PC-9 (cell line): ENCODE measurements around the gene ASRGL1.

Experiments
- CTCF ChIP-seq: fragments of 200-600 bp; sonication (generic); conservative IDR thresholded peaks from 2 replicates; pipeline ENCODE4 v1.6.1; 2017; ENCODE audit warnings: mixed run types, antibody characterized with exemption, mild to moderate bottlenecking, moderate library complexity
- EZH2 ChIP-seq: fragments of 200-600 bp; sonication (generic); IDR thresholded peaks from 2 replicates; pipeline ENCODE4 v1.8.0; 2017; ENCODE audit warnings: antibody characterized with exemption, low read depth

GRCh38 chr11:62400760-62401159 is 63.5 kb downstream of the ASRGL1 start:
- TF ChIP-seq CTCF (no peak), EZH2 (no peak)
